Rectal smooth muscle tissue (tissue), 1 donor: ENCODE measurements around the gene FBXL3.

ENCODE experiments used
- H3K27ac ChIP-seq: one replicate; pipeline ENCODE4 v1.7.0; 2013; ENCODE audit warnings: low read depth, low read length, inconsistent platforms
- H3K27me3 ChIP-seq: one replicate; pipeline ENCODE4 v1.7.0; 2013; ENCODE audit warnings: low read length; ENCODE audit not compliant: control insufficient read depth, insufficient read depth
- H3K36me3 ChIP-seq: one replicate; pipeline ENCODE4 v1.7.0; 2013; ENCODE audit warnings: low read length; ENCODE audit not compliant: control insufficient read depth, insufficient read depth
- H3K4me1 ChIP-seq: one replicate; pipeline ENCODE4 v1.7.0; 2013; ENCODE audit warnings: low read length; ENCODE audit not compliant: control insufficient read depth, insufficient read depth
- H3K4me3 ChIP-seq: one replicate; pipeline ENCODE4 v1.7.0; 2013; ENCODE audit warnings: low read length
- H3K9ac ChIP-seq: one replicate; pipeline ENCODE4 v1.7.0; 2013; ENCODE audit warnings: low read length

The FBXL3 gene

DNA sequence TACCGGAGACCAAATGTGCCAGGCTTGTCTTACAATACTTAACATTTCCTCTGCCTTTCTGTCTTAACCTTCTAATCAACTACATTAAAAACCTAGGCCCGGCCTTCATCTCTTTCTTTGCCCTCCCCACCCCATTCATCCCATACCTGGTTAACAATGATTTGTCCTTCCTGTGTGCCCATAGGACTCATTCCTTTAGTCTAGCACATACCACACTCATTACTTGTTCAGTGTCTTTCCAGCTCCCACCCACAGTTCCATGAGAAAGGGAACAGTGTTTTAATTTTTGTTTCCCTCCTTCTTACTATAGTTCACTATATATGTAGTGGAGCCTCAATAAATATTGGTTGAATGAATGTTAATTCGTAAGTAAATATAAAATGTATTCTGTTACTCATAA, 32.7 kb downstream of the FBXL3 start:
- no peak overlapping the region for H3K4me3 ChIP-seq
- H3K9ac ChIP-seq = no peak overlapping the region
- no peak overlapping the region for H3K27ac ChIP-seq
- H3K36me3 ChIP-seq = peaks cover 1% of the 10 kb centered on the region
- no peaks in the 10 kb centered on the region for H3K27me3 ChIP-seq
- peaks cover 6% of the 10 kb centered on the region for H3K4me1 ChIP-seq

DNA sequence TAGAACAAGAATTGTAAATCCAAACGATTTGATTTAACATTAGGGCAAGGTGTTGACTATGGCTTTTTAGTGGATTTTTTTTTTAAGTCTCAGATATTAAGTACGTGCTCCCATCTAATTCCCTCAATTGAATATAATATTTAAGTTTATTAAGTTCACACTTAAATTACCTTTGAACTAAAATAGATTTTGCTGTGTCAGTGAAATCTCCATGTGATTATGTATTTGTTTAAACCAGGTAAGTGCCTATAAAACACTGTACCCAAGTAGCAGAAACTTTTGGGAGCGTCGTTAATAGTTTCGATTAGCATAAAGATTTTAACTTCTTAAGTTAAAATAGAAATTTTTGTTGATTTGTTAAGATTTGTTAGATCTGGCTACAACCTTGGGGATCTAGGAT, 33.5 kb downstream of the FBXL3 start:
- Histone ChIP-seq H3K4me1 (peaks cover 6% of the 10 kb centered on the region), H3K36me3 (no peaks in the 10 kb centered on the region), H3K9ac (no peak overlapping the region), H3K27me3 (no peaks in the 10 kb centered on the region), H3K27ac (no peak overlapping the region), H3K4me3 (no peak overlapping the region)

DNA sequence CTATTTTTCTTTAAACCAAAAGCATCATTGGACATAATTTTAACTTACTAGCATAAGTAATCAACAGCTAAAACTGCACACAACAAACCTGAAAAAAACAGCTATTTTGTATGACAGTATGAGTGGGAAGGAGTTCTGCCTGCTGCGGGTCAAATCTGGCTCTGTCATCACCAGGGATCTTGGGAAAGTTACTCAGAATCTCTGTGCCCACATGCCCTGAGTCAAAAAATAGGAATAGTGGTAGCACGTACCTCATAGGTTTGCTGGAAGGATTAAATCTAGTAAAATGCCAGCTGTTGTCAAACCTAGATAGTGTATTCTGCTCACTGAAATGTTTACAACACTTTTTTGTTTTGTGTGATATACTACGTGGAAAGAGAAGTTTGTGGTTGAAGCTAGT, 33.9 kb downstream of the FBXL3 start:
- H3K36me3 ChIP-seq = no peaks in the 10 kb centered on the region
- H3K27me3 ChIP-seq = no peaks in the 10 kb centered on the region
- peaks cover 6% of the 10 kb centered on the region for H3K4me1 ChIP-seq
- H3K9ac ChIP-seq = no peak overlapping the region
- H3K4me3 ChIP-seq = peak overlapping the region; percentile 84
- H3K27ac ChIP-seq = peak overlapping the region; percentile 93

DNA sequence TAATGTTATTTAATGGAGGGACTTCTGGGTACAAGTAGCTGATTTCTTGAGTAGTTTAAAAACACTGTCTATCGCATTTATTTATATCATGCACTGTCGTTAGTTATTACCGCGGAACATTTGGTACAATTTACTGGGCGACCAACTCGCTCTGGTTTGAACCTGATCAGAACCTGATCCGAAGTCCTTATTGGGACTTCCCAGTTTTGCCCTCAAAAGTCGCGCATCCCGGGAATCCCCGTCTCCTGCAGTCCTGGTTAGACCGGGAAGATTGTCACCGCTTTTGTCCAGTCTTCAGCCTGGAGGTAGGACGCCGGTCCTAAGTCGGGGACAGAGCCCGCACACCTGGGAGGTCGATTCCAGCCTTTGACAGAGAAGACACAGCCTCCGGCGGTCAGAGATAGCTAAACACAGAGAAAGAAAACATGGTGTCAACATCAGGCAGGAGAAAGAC, 34.4 kb downstream of the FBXL3 start:
- H3K4me1 ChIP-seq = peaks cover 6% of the 10 kb centered on the region
- peak overlapping the region; percentile 93 for H3K27ac ChIP-seq
- peak overlapping the region; percentile 84 for H3K4me3 ChIP-seq
- H3K36me3 ChIP-seq = no peaks in the 10 kb centered on the region
- H3K27me3 ChIP-seq = no peaks in the 10 kb centered on the region
- H3K9ac ChIP-seq = peak overlapping the region; percentile 83

DNA sequence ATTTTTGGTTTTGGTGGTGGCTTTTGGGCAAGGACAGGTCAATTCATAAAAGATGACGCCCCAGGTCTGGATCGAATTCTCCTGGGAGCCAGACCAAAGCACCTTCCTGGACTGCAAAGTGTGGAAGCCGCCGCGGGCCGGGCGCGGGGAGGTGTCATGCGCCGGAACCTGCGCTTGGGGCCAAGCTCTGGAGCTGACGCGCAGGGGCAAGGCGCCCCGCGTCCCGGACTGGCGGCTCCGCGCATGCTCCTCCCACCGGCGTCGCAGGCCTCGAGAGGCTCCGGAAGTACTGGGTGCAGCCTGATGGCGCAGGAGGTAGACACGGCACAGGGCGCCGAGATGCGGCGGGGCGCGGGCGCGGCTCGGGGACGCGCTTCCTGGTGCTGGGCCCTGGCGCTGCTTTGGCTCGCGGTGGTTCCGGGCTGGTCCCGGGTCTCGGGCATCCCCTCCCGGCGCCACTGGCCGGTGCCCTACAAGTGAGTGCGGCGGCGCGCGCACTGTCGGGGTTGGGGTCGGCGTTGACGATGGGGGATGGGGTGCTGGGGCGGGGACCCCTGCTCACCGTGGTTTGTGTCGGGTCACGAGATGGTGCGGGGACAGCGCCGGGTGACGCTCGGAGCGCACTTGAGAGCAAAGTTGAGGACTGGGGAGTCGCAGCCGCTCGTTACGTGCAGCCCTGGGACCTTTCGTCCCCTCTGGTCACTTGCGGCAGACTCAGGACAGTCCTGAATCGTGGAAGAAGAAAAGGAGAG, 35.0 kb downstream of the FBXL3 start, which contains the start of gene CLN5:
Gene CLN5 (plus strand): TSS at position 286 of the 752 bp plus-strand sequence. CDS start 18 bp downstream, at position 304.
- Histone ChIP-seq H3K4me1 (peaks cover 6% of the 10 kb centered on the region), H3K4me3 (peak within 1 kb of the TSS; percentile 84), H3K36me3 (no peaks in the 10 kb centered on the region)

DNA sequence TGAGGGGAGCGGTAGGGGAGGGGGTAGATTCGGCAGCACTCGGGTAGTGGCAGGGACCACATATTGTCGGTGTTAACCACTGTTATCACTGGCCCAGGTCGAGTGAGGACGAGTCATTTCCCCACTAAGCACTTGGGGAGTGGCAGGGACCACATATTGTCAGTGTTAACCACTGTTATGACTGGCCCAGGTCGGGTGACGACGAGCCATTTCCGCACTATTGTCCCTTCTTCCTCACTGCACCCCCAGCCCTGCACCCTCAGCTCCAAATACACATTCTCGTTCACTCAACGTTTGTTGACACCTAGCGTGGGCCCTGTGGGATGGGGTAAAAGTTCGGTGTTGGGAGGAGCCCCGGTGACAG, 35.5 kb downstream of the FBXL3 start:
- peaks cover 6% of the 10 kb centered on the region for H3K4me1 ChIP-seq
- H3K36me3 ChIP-seq = no peaks in the 10 kb centered on the region
- H3K27me3 ChIP-seq = no peaks in the 10 kb centered on the region
- H3K27ac ChIP-seq = peak overlapping the region; percentile 93
- H3K9ac ChIP-seq = peak overlapping the region; percentile 16
- H3K4me3 ChIP-seq = peak overlapping the region; percentile 84

More for the DNA sequence above, 35.0 kb downstream of the FBXL3 start, which contains the start of gene CLN5:
- Histone ChIP-seq H3K27ac (peak within 1 kb of the TSS; percentile 93), H3K9ac (peak within 1 kb of the TSS; percentile 83), H3K27me3 (no peaks in the 10 kb centered on the region)

DNA sequence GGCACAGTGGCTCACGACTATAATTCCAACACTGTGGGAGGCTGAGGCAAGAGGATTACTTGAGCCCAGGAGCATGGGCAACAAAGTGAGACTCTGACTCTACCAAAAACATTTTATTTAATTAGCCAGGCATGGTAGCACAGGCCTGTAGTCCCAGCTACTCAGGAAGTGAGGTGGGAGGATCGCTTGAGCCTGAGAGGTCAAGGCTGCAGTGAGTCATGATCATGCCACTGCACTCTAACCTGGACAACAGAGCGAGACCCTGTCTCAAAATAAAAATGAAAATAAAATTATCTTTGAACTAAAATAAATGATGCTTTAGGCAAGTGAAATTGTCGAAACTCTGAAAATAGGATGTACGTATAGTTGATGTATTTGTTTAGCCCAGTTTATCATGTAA, 43.3 kb downstream of the FBXL3 start:
- H3K4me1 ChIP-seq = no peaks in the 10 kb centered on the region
- H3K9ac ChIP-seq = no peak overlapping the region
- no peak overlapping the region for H3K27ac ChIP-seq
- H3K27me3 ChIP-seq = no peaks in the 10 kb centered on the region
- H3K36me3 ChIP-seq = no peaks in the 10 kb centered on the region
- no peak overlapping the region for H3K4me3 ChIP-seq

DNA sequence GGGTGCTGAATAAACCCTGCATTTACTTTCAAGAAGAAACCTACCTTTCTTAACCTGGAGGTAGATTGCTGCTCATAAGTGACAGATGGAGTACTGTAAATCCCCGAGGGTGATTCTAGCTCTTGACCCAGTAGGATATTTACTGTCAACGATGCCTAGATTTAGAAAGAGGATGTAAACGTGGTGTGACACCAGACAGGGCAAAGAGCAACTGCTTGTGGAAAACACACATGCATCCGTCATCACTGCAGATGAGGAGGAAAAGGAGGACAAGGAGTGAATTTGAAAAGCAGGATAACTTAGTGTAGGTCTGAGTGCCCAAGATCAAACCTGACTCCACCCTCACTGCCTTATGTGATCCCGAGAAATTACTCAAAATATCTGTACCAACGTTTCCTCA, 44.9 kb downstream of the FBXL3 start:
- Histone ChIP-seq H3K4me1 (no peaks in the 10 kb centered on the region), H3K4me3 (no peak overlapping the region), H3K27ac (no peak overlapping the region), H3K27me3 (no peaks in the 10 kb centered on the region), H3K9ac (no peak overlapping the region), H3K36me3 (no peaks in the 10 kb centered on the region)

DNA sequence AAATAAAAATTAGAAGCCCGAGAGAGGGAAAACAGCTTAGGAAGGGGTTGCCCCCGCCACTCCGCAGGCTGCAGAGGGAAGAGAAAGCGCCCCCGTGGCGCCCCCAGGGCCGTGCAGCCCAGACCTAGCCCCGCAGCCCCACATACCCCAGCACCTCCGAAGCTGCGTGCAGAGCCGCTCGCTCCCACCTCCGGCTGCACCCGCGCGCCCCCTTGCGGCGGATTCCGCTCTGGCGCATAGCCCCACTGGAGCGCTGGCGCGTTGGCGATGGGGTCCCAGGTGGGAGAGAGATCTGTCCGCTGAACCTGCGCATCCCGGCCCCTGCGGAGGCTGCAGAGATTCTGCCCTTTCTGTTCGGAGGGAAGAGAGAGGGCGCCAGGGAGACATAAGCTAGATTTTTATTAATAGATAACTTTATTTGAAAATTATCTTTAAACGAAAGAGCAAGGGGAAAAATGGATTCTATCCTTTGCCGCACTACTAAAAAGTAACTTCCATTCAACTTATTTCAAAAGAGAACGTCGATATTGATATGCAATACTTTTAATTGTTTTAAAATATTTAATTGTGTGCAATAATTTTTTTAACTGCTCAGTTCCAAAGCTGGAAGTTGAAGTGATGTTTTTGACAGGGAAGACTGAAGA, 46.8 kb downstream of the FBXL3 start:
- Histone ChIP-seq H3K9ac (no peak overlapping the region), H3K4me3 (peak overlapping the region; percentile 36), H3K27ac (no peak overlapping the region), H3K4me1 (no peaks in the 10 kb centered on the region), H3K36me3 (no peaks in the 10 kb centered on the region), H3K27me3 (no peaks in the 10 kb centered on the region)

DNA sequence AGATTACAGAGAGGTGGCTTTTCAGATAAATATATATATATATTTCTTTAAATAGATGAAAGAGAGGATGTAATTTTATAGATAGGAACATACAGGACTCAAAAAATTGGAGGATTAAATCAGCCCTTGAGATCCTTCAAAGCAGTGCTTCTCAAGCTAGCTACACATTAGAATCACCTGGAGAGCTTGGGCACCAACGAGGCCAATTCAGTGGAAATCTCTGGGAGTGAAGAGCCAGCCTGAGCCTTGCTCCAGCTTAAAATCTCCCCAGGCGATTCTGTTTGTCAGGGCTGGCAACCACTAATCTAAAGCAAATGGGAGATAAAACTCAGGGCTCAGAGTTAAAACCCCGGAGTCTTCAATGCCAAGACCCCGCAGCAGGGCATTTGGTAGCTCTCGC, 50.0 kb downstream of the FBXL3 start:
- Histone ChIP-seq H3K4me3 (no peak overlapping the region), H3K27ac (no peak overlapping the region), H3K36me3 (no peaks in the 10 kb centered on the region), H3K4me1 (no peaks in the 10 kb centered on the region), H3K9ac (no peak overlapping the region), H3K27me3 (no peaks in the 10 kb centered on the region)

DNA sequence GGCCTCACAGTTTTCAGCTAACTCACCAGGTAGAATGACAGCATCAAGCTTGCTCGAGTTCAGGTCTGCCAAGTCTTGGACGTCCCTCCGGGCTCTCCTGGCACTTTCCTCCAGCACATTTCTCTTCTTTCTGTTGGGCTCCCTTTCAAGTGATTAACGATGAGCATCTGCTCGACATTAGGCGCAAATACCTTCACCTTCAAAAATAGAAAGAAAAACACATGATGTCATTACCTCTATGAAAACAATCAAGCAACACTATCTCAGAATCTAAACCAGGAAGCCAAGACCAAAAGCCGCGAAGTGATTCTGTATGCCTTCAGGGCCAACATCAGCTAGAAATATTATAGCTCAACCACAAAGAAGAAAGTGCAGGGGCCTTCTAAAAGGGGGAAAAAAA, 50.5 kb downstream of the FBXL3 start:
- no peaks in the 10 kb centered on the region for H3K4me1 ChIP-seq
- no peak overlapping the region for H3K27ac ChIP-seq
- no peak overlapping the region for H3K9ac ChIP-seq
- H3K36me3 ChIP-seq = no peaks in the 10 kb centered on the region
- H3K27me3 ChIP-seq = no peaks in the 10 kb centered on the region
- no peak overlapping the region for H3K4me3 ChIP-seq

DNA sequence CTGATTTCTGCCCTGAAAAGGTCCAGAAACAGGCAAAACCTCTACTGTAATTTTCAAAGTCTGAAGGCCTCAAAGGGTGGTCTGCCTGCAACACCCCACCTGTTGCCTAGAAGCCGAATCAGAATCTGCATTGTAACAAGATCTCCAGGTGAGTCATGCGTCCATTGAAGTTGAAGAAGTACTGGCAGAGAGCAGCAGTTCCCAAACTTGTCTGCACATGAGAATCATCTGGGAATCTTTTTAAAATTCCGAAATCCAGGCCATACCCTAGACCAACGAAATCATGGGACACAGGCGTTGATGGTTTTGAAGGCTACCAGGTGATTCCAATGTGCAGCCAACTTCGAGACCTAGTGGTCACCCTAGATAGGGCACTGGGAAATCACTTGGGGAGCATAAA, 51.1 kb downstream of the FBXL3 start:
- no peaks in the 10 kb centered on the region for H3K27me3 ChIP-seq
- H3K4me1 ChIP-seq = no peaks in the 10 kb centered on the region
- no peak overlapping the region for H3K9ac ChIP-seq
- no peak overlapping the region for H3K4me3 ChIP-seq
- H3K27ac ChIP-seq = no peak overlapping the region
- H3K36me3 ChIP-seq = no peaks in the 10 kb centered on the region

DNA sequence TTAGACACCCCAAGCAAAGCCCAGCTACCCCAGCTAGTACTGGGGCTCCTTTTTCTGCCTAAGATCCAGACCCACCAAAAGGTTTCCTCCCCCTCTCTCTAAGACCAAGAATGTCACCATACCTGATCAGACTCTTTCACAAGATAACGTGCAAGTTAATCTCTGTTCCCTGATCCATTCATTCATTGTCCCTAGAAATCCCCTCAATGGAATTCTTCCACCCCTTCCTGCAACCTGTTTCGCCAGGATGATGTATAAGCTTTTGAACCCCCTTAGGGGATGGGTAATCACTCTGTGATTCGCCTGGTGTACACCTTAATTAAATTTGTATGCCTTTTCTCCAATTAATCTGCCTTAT, 52.4 kb downstream of the FBXL3 start:
- Histone ChIP-seq H3K36me3 (no peaks in the 10 kb centered on the region), H3K27ac (no peak overlapping the region), H3K27me3 (no peaks in the 10 kb centered on the region)

More for the DNA sequence above, 52.4 kb downstream of the FBXL3 start:
- Histone ChIP-seq H3K4me3 (no peak overlapping the region), H3K9ac (no peak overlapping the region), H3K4me1 (no peaks in the 10 kb centered on the region)
